Esophagus (tissue), 2 donors: ENCODE measurements around the gene ZNF423. TPM values are rescaled to one million over a fixed set of nuclear protein-coding genes. Genes with fewer than 3 reads are reported as not detected.

Experiments
- H3K27ac ChIP-seq, 2 donors: one replicate each; pipeline ENCODE4 v1.5.1; 2013; ENCODE audit warnings: low read depth in 2 of 2, mild to moderate bottlenecking in 2 of 2, inconsistent platforms in 1 of 2, low read length in 1 of 2, moderate library complexity in 1 of 2
- H3K27me3 ChIP-seq, 2 donors: one replicate each; pipeline ENCODE4 v1.6.1; 2013; ENCODE audit warnings: low read length in 2 of 2, control low read depth in 1 of 2, mild to moderate bottlenecking in 1 of 2; ENCODE audit not compliant: insufficient read depth in 2 of 2, control insufficient read depth in 1 of 2
- H3K36me3 ChIP-seq, 2 donors: one replicate each; pipeline ENCODE4 v1.6.1; 2013; ENCODE audit warnings: low read length in 1 of 2; ENCODE audit not compliant: control insufficient read depth in 2 of 2, insufficient read depth in 2 of 2
- H3K4me1 ChIP-seq, 2 donors: one replicate each; pipeline ENCODE4 v1.6.1; 2013; ENCODE audit warnings: low read length in 1 of 2; ENCODE audit not compliant: control insufficient read depth in 2 of 2, insufficient read depth in 2 of 2
- H3K4me3 ChIP-seq, 2 donors: one replicate each; pipeline ENCODE4 v1.5.1; 2013; ENCODE audit warnings: low read length in 2 of 2, mild to moderate bottlenecking in 2 of 2, low read depth in 1 of 2, moderate library complexity in 1 of 2
- H3K9me3 ChIP-seq, 2 donors: one replicate each; pipeline ENCODE4 v1.6.1; 2013; ENCODE audit warnings: mild to moderate bottlenecking in 2 of 2, low read depth in 1 of 2, low read length in 1 of 2, moderate library complexity in 1 of 2; ENCODE audit not compliant: control insufficient read depth in 2 of 2, insufficient read depth in 1 of 2
- WGBS, 2 donors: extraction: QIAGEN DNeasy Blood & Tissue Kit; methylation state at CpG; one replicate each; pipeline ENCODE4 v1.1.7; 2013; 5-methylcytosine and 5-hydroxymethylcytosine counted together
- polyA plus RNA-seq, 2 donors: library from polyadenylated mRNA; stranded (reverse); fragments of 200-250 nt; gene quantifications; one replicate each; pipeline ENCODE4 v1.2.3, GENCODE V29; 2013
- donor health status: healthy with polysubstance abuse.
- donor health status: Bipolar disorder and iron deficiency.

ZNF423 gene
- polyA plus RNA-seq, 2 donors = 0.53 to 0.67 TPM

DNA sequence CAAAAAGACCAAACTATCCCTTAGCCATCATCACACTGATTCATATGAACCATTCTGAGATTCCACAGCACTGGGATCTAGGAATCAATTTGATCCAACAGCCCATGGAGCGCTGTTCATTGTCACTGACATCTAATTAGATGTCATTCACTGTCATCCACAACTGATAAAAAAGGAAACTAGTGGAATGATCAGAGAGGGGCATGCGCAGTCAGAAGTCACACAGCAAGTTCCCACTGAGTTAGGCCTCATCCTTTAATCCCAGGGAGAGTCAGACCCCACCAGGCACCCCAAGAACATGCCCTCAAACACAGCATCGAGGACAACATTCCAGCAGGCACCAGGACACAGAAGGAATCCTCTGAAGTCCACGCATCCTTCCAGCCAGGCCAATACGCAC, 88.5 kb downstream of the ZNF423 start:
- Histone ChIP-seq H3K4me1 (no peaks in the 10 kb centered on the region), H3K4me3 (no peak overlapping the region), H3K36me3 (no peaks in the 10 kb centered on the region), H3K9me3 (no peaks in the 10 kb centered on the region), H3K27me3 (no peaks in the 10 kb centered on the region), H3K27ac (no peak overlapping the region)
- 94% methylated on average over 5 of the region's 5 CpGs for WGBS, 2 donors

- H3K4me3 ChIP-seq = no peak overlapping the region
- no peaks in the 10 kb centered on the region for H3K27me3 ChIP-seq
- WGBS, 2 donors = 69 to 71% methylated on average over 6 of the region's 6 CpGs
- H3K27ac ChIP-seq = no peak overlapping the region
- no peaks in the 10 kb centered on the region for H3K36me3 ChIP-seq
- H3K9me3 ChIP-seq = no peaks in the 10 kb centered on the region
- H3K4me1 ChIP-seq = no peaks in the 10 kb centered on the region
Observed at GRCh38 chr16:49766225-49766624, 89.7 kb downstream of the ZNF423 start.

GRCh38 chr16:49763826-49764225, 92.1 kb downstream of the ZNF423 start:
- H3K36me3 ChIP-seq = no peaks in the 10 kb centered on the region
- H3K27ac ChIP-seq = no peak overlapping the region
- H3K4me3 ChIP-seq = no peak overlapping the region
- H3K27me3 ChIP-seq = no peaks in the 10 kb centered on the region
- WGBS, 2 donors = 71 to 80% methylated on average over 10 of the region's 10 CpGs
- H3K9me3 ChIP-seq = no peaks in the 10 kb centered on the region
- no peaks in the 10 kb centered on the region for H3K4me1 ChIP-seq

GRCh38 chr16:49760815-49761214, 95.1 kb downstream of the ZNF423 start:
- no peaks in the 10 kb centered on the region for H3K27me3 ChIP-seq
- no peaks in the 10 kb centered on the region for H3K36me3 ChIP-seq
- H3K9me3 ChIP-seq = no peaks in the 10 kb centered on the region
- H3K27ac ChIP-seq = no peak overlapping the region
- WGBS, 2 donors = 92 to 96% methylated on average over 7 of the region's 7 CpGs
- no peaks in the 10 kb centered on the region for H3K4me1 ChIP-seq
- H3K4me3 ChIP-seq = no peak overlapping the region

GRCh38 chr16:49757559-49758069, 98.3 kb downstream of the ZNF423 start:
- WGBS, 2 donors = 77 to 80% methylated on average over 9 of the region's 9 CpGs
- Histone ChIP-seq H3K9me3 (no peaks in the 10 kb centered on the region), H3K27ac (no peak overlapping the region), H3K36me3 (no peaks in the 10 kb centered on the region), H3K4me1 (peaks cover 0 to 4% of the 10 kb centered on the region in 2 donors), H3K27me3 (no peaks in the 10 kb centered on the region), H3K4me3 (no peak overlapping the region)

- Histone ChIP-seq H3K27me3 (no peaks in the 10 kb centered on the region), H3K9me3 (no peaks in the 10 kb centered on the region), H3K36me3 (no peaks in the 10 kb centered on the region), H3K4me1 (peaks cover 0 to 4% of the 10 kb centered on the region in 2 donors), H3K4me3 (no peak overlapping the region), H3K27ac (no peak overlapping the region)
- 84 to 85% methylated on average over 10 of the region's 10 CpGs for WGBS, 2 donors
Observed at GRCh38 chr16:49756775-49757558, 98.9 kb downstream of the ZNF423 start.

- H3K27ac ChIP-seq = no peak overlapping the region
- no peak overlapping the region for H3K4me3 ChIP-seq
Observed at GRCh38 chr16:49755716-49756505, 100.0 kb downstream of the ZNF423 start.

GRCh38 chr16:49755313-49755620, 100.6 kb downstream of the ZNF423 start:
- no peaks in the 10 kb centered on the region for H3K9me3 ChIP-seq
- no peaks in the 10 kb centered on the region for H3K36me3 ChIP-seq
- H3K4me1 ChIP-seq = peaks cover 0 to 4% of the 10 kb centered on the region in 2 donors
- no peaks in the 10 kb centered on the region for H3K27me3 ChIP-seq
- WGBS, 2 donors = 5 to 8% methylated on average over 10 of the region's 10 CpGs
- H3K4me3 ChIP-seq = peak overlapping the region; percentile 24 to 30
- H3K27ac ChIP-seq = peak overlapping the region in 1 of 2 donors; percentile 51

More at GRCh38 chr16:49755716-49756505, 100.0 kb downstream of the ZNF423 start:
- H3K36me3 ChIP-seq = no peaks in the 10 kb centered on the region
- no peaks in the 10 kb centered on the region for H3K27me3 ChIP-seq
- H3K9me3 ChIP-seq = no peaks in the 10 kb centered on the region
- peaks cover 0 to 4% of the 10 kb centered on the region in 2 donors for H3K4me1 ChIP-seq
- WGBS, 2 donors = 70 to 72% methylated on average over 13 of the region's 13 CpGs

DNA sequence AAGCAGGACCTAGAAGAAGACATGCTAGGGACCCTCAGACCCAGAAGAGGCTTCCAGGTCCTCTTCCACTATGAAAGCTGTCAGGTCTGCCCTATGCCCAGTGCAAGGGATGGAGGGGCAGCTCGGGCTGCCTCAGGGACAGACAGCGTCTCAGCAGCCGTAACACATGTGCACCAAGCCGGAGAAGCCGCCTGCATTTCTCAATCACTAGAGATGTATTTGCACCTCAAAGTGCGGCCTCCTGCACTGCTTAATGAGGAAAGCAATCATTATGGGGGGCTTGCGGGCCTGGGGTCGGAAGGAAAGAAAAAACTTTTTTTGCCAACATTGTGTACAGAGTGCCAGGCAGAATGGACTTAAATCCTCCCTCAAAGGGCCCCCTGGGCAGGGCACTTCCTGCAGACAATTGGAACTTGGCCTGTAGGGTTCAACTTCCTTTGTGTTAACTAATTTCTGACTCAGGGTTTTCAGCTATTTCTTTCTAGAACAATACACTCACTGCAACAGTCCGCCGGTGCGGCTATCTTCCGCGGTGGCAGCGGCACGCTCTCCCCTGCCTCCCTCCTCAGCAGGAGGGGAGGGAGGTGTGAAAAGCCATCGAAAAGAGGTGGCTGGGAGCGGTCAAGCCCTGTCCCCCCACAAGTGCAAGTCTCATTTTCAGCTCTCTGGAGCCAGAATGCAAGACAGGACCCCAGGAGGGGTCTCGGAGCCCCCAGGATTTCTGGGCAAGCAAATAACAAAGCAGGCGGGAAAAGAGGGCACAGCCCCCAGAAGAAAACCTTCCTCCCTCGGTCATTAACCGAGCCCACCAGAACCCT, 101.2 kb downstream of the ZNF423 start:
- peak overlapping the region; percentile 24 to 30 for H3K4me3 ChIP-seq
- no peaks in the 10 kb centered on the region for H3K27me3 ChIP-seq
- peak overlapping the region in 1 of 2 donors; percentile 51 for H3K27ac ChIP-seq
- H3K9me3 ChIP-seq = no peaks in the 10 kb centered on the region
- peaks cover 0 to 4% of the 10 kb centered on the region in 2 donors for H3K4me1 ChIP-seq
- WGBS, 2 donors = 35 to 39% methylated on average over 21 of the region's 21 CpGs
- H3K36me3 ChIP-seq = no peaks in the 10 kb centered on the region
